HG03097 (cell line): ENCODE measurements around the gene HES4.
A peak's percentile ranks its signal among the peaks of the same experiment; 100 is the strongest.
"Not testable (repeated sequence)": the region's sequence is repeated elsewhere in the genome, so short reads cannot be mapped to it uniquely, and the experiment has no call there.

Source experiments
- ATAC-seq: cut with Tn5 transposase; IDR thresholded peaks from one replicate; pipeline ENCODE4 v1.9.1; 2021; ENCODE audit not compliant: unreplicated experiment, low FRiP score

The HES4 gene

GRCh38 chr1:1019122-1019999 is 19.5 kb upstream of the HES4 start:
- no peak for ATAC-seq

GRCh38 chr1:1018321-1018685 is 18.4 kb upstream of the HES4 start:
- ATAC-seq: not testable (repeated sequence)

- ATAC-seq: not testable (repeated sequence)
Observed at GRCh38 chr1:1017397-1018320, 17.8 kb upstream of the HES4 start.

GRCh38 chr1:1014799-1015681 is 15.1 kb upstream of the HES4 start:
- ATAC-seq: no peak

GRCh38 chr1:1013922-1014648 is 14.2 kb upstream of the HES4 start:
- no peak for ATAC-seq

- peak; percentile 80 for ATAC-seq
Observed at GRCh38 chr1:1013105-1013921, 13.4 kb upstream of the HES4 start, which contains the start of gene ISG15. TSS of gene ISG15 (plus strand) at chr1:1013497. CDS start at chr1:1013574, 77 bp downstream.

GRCh38 chr1:1012736-1013104 is 12.8 kb upstream of the HES4 start:
- not testable (repeated sequence) for ATAC-seq

GRCh38 chr1:1011396-1011949 is 11.6 kb upstream of the HES4 start:
- ATAC-seq: no peak

GRCh38 chr1:1010131-1010530 is 10.2 kb upstream of the HES4 start:
- ATAC-seq: not testable (repeated sequence)

GRCh38 chr1:1006305-1007159 is 6.6 kb upstream of the HES4 start:
- no peak for ATAC-seq

- ATAC-seq: no peak
Observed at GRCh38 chr1:1005774-1006304, 5.9 kb upstream of the HES4 start.

- ATAC-seq: no peak
Observed at GRCh38 chr1:1004780-1005697, 5.1 kb upstream of the HES4 start.

- no peak for ATAC-seq
Observed at GRCh38 chr1:1004420-1004779, 4.5 kb upstream of the HES4 start.

GRCh38 chr1:1003618-1004419 is 3.9 kb upstream of the HES4 start:
- ATAC-seq: no peak

GRCh38 chr1:1001057-1001783 is 1.3 kb upstream of the HES4 start:
- no peak for ATAC-seq
